PC-9 (cell line): ENCODE measurements around the gene IL3RA.

Source experiments
- EZH2 ChIP-seq: fragments of 200-600 bp; sonication (generic); IDR thresholded peaks from 2 replicates; pipeline ENCODE4 v1.8.0; 2017; ENCODE audit warnings: antibody characterized with exemption, low read depth
- TF ChIP-seq, protein P1 (sequence below): fragments of 200-600 bp; sonication (generic); conservative IDR thresholded peaks from 2 replicates; pipeline ENCODE4 v1.6.1; 2017; ENCODE audit warnings: mixed run types, antibody characterized with exemption, mild to moderate bottlenecking, moderate library complexity

DNA sequence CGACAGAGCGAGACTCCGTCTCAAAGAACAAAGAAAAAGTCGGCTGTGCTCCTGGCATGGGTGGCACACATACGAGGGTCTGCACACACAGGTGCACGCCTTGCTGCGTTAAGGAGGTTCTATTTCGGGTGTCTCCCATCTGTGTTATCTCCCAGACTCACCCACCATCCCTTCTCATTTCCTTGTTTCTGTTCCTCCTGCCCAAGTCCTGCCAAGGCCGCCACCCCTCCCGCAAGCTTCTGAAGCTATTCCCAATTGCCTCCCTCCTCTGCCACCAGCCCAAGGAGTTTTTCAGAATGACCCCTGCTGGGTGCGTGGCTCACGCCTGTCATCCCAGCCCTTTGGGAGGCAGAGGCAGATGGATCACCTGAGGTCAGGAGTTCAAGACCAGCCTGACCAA, 6.0 kb upstream of the IL3RA start:
- TF ChIP-seq EZH2: no peak
- TF ChIP-seq, protein P1, sequence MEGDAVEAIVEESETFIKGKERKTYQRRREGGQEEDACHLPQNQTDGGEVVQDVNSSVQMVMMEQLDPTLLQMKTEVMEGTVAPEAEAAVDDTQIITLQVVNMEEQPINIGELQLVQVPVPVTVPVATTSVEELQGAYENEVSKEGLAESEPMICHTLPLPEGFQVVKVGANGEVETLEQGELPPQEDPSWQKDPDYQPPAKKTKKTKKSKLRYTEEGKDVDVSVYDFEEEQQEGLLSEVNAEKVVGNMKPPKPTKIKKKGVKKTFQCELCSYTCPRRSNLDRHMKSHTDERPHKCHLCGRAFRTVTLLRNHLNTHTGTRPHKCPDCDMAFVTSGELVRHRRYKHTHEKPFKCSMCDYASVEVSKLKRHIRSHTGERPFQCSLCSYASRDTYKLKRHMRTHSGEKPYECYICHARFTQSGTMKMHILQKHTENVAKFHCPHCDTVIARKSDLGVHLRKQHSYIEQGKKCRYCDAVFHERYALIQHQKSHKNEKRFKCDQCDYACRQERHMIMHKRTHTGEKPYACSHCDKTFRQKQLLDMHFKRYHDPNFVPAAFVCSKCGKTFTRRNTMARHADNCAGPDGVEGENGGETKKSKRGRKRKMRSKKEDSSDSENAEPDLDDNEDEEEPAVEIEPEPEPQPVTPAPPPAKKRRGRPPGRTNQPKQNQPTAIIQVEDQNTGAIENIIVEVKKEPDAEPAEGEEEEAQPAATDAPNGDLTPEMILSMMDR: no peak
